ENCODE data around the gene UBXN7.

DNA sequence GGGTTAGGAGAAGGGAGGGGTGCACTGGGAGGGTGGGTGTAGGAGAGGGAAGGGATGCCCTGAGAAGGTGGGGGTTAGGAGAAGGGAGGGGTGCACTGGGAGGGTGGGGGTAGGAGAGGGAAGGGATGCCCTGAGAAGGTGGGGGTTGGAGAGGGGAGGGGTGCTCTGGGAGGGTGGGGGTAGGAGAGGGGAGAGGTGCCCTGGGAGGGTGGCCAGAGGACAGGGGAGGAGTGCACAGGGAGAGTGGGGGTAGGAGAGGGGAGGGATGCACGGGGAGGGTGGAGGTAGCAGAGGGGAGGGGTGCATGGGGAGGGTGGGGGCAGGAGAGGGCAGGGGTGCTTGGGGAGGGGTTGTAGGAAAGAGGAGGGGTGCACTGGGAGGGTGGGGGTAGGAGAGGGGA lies 97.2 kb downstream of the UBXN7 start:
- TF ChIP-seq ATF1 (CRISPR knock-in tag; IDR thresholded peaks at IDR 0.05) = no peak
- TF ChIP-seq, protein P1, sequence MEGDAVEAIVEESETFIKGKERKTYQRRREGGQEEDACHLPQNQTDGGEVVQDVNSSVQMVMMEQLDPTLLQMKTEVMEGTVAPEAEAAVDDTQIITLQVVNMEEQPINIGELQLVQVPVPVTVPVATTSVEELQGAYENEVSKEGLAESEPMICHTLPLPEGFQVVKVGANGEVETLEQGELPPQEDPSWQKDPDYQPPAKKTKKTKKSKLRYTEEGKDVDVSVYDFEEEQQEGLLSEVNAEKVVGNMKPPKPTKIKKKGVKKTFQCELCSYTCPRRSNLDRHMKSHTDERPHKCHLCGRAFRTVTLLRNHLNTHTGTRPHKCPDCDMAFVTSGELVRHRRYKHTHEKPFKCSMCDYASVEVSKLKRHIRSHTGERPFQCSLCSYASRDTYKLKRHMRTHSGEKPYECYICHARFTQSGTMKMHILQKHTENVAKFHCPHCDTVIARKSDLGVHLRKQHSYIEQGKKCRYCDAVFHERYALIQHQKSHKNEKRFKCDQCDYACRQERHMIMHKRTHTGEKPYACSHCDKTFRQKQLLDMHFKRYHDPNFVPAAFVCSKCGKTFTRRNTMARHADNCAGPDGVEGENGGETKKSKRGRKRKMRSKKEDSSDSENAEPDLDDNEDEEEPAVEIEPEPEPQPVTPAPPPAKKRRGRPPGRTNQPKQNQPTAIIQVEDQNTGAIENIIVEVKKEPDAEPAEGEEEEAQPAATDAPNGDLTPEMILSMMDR (IDR thresholded peaks at IDR 0.05) = no peak
- TF ChIP-seq, protein P2, sequence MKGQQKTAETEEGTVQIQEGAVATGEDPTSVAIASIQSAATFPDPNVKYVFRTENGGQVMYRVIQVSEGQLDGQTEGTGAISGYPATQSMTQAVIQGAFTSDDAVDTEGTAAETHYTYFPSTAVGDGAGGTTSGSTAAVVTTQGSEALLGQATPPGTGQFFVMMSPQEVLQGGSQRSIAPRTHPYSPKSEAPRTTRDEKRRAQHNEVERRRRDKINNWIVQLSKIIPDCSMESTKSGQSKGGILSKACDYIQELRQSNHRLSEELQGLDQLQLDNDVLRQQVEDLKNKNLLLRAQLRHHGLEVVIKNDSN (CRISPR knock-in tag; IDR thresholded peaks at IDR 0.05) = no peak
- no peak for TF ChIP-seq NR2C2 (CRISPR knock-in tag; IDR thresholded peaks at IDR 0.05)
- no peak for TF ChIP-seq FOXP1 (CRISPR knock-in tag; IDR thresholded peaks at IDR 0.05; ENCODE audit: borderline replicate concordance)
- no peak for TF ChIP-seq HMGA2 (CRISPR knock-in tag; IDR thresholded peaks at IDR 0.05)
- TF ChIP-seq NR1H2 (CRISPR knock-in tag; IDR thresholded peaks at IDR 0.05) = no peak
- TF ChIP-seq CBFB (CRISPR knock-in tag; IDR thresholded peaks at IDR 0.05; ENCODE audit: low read depth) = no peak
- TF ChIP-seq, protein P3, sequence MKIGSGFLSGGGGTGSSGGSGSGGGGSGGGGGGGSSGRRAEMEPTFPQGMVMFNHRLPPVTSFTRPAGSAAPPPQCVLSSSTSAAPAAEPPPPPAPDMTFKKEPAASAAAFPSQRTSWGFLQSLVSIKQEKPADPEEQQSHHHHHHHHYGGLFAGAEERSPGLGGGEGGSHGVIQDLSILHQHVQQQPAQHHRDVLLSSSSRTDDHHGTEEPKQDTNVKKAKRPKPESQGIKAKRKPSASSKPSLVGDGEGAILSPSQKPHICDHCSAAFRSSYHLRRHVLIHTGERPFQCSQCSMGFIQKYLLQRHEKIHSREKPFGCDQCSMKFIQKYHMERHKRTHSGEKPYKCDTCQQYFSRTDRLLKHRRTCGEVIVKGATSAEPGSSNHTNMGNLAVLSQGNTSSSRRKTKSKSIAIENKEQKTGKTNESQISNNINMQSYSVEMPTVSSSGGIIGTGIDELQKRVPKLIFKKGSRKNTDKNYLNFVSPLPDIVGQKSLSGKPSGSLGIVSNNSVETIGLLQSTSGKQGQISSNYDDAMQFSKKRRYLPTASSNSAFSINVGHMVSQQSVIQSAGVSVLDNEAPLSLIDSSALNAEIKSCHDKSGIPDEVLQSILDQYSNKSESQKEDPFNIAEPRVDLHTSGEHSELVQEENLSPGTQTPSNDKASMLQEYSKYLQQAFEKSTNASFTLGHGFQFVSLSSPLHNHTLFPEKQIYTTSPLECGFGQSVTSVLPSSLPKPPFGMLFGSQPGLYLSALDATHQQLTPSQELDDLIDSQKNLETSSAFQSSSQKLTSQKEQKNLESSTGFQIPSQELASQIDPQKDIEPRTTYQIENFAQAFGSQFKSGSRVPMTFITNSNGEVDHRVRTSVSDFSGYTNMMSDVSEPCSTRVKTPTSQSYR (CRISPR knock-in tag; IDR thresholded peaks at IDR 0.05) = no peak
- TF ChIP-seq JUN (CRISPR knock-in tag; IDR thresholded peaks at IDR 0.05) = no peak
- no peak for TF ChIP-seq TCF7 (CRISPR knock-in tag; IDR thresholded peaks at IDR 0.05; ENCODE audit: low read depth)
